ENCODE data around the gene SEZ6L2.
"Not testable (repeated sequence)": the region's sequence is repeated elsewhere in the genome, so short reads cannot be mapped to it uniquely, and the experiment has no call there.

DNA sequence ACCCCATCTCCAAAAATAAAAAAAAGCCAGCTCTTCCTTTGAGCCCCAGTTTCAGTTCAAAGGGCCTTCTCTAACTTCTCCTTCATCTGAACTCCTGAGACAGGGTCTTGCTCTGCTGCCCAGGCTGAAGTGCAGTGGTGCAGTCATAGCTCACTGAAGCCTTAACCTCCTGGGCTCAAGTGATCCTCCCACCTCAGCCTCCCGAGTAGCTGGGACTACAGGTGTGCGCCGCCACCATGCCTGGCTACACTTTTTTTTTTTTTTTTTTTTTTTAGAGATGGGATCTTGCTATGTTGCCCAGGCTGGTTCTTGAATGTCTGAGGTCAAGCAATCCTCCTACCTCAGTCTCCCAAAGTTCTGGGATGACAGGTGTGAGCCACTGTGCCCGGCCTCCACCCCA is 66.1 kb downstream of the SEZ6L2 start:
- not testable (repeated sequence) for TF ChIP-seq RNF2 (IDR thresholded peaks at IDR 0.05; ENCODE audit: borderline replicate concordance, low read depth, low read length, missing control alignments, poor library complexity, severe bottlenecking); JUN (IDR thresholded peaks at IDR 0.05; ENCODE audit: low read depth, low read length); POLR2A (IDR thresholded peaks at IDR 0.05; ENCODE audit: control extremely low read depth in 1 of 2, low read depth in 2 of 2, low read length in 2 of 2); KDM5A (IDR thresholded peaks at IDR 0.05; ENCODE audit: low read length); SP4 (IDR thresholded peaks at IDR 0.05; ENCODE audit: low read length); CREB1 (IDR thresholded peaks at IDR 0.05); CHD2 (IDR thresholded peaks at IDR 0.05; ENCODE audit: low read length); KDM4A (IDR thresholded peaks at IDR 0.05; ENCODE audit: low read depth, low read length, severe bottlenecking); CEBPB (IDR thresholded peaks at IDR 0.05; ENCODE audit: low read depth, low read length); EZH2 (IDR thresholded peaks at IDR 0.05; ENCODE audit: low read depth, low read length, severe bottlenecking); RFX5 (IDR thresholded peaks at IDR 0.05; ENCODE audit: borderline replicate concordance, low read depth, low read length)
- TF ChIP-seq, protein P1, sequence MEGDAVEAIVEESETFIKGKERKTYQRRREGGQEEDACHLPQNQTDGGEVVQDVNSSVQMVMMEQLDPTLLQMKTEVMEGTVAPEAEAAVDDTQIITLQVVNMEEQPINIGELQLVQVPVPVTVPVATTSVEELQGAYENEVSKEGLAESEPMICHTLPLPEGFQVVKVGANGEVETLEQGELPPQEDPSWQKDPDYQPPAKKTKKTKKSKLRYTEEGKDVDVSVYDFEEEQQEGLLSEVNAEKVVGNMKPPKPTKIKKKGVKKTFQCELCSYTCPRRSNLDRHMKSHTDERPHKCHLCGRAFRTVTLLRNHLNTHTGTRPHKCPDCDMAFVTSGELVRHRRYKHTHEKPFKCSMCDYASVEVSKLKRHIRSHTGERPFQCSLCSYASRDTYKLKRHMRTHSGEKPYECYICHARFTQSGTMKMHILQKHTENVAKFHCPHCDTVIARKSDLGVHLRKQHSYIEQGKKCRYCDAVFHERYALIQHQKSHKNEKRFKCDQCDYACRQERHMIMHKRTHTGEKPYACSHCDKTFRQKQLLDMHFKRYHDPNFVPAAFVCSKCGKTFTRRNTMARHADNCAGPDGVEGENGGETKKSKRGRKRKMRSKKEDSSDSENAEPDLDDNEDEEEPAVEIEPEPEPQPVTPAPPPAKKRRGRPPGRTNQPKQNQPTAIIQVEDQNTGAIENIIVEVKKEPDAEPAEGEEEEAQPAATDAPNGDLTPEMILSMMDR (IDR thresholded peaks at IDR 0.05; ENCODE audit: control extremely low read depth in 1 of 3, insufficient read depth in 1 of 3, low read depth in 1 of 3, low read length in 3 of 3): not testable (repeated sequence)
- TF ChIP-seq, protein P2, sequence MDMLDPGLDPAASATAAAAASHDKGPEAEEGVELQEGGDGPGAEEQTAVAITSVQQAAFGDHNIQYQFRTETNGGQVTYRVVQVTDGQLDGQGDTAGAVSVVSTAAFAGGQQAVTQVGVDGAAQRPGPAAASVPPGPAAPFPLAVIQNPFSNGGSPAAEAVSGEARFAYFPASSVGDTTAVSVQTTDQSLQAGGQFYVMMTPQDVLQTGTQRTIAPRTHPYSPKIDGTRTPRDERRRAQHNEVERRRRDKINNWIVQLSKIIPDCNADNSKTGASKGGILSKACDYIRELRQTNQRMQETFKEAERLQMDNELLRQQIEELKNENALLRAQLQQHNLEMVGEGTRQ (IDR thresholded peaks at IDR 0.05; ENCODE audit: low read length): not testable (repeated sequence)
- TF ChIP-seq, protein P3, sequence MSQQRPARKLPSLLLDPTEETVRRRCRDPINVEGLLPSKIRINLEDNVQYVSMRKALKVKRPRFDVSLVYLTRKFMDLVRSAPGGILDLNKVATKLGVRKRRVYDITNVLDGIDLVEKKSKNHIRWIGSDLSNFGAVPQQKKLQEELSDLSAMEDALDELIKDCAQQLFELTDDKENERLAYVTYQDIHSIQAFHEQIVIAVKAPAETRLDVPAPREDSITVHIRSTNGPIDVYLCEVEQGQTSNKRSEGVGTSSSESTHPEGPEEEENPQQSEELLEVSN (IDR thresholded peaks at IDR 0.05): not testable (repeated sequence)
